Astrocyte (in vitro differentiated cells and primary cell): Measurements from ENCODE around the gene RBM47. TPM values are rescaled to one million over a fixed set of nuclear protein-coding genes. Genes with fewer than 3 reads are reported as not detected.
A peak's percentile ranks its signal among the peaks of the same experiment; 100 is the strongest.

Experiments used
- DNase-seq: peaks from one replicate; pipeline ENCODE4 v3.0.0-alpha.2; 2010; ENCODE audit warnings: low read depth
- FAIRE-seq: peaks from 2 replicates; lab custom pipeline; 2011; peaks lifted over from hg19 to GRCh38; lab: Jason Lieb, UNC
- H2AFZ ChIP-seq: 2 replicates; pipeline ENCODE4 v1.6.0; 2012; ENCODE audit warnings: low read depth, low read length, inconsistent platforms
- H3K27ac ChIP-seq: 2 replicates; pipeline ENCODE4 v1.5.1; 2011; ENCODE audit warnings: low read depth, low read length, inconsistent platforms
- H3K27me3 ChIP-seq: 2 replicates; pipeline ENCODE4 v1.6.0; 2011; ENCODE audit warnings: low read length, inconsistent platforms; ENCODE audit not compliant: insufficient read depth
- H3K36me3 ChIP-seq: 2 replicates; pipeline ENCODE4 v1.5.1; 2011; ENCODE audit warnings: low read length, inconsistent platforms; ENCODE audit not compliant: insufficient read depth
- H3K4me1 ChIP-seq: 2 replicates; pipeline ENCODE4 v1.5.1; 2011; ENCODE audit warnings: low read length, inconsistent platforms; ENCODE audit not compliant: insufficient read depth
- H3K4me2 ChIP-seq: 2 replicates; pipeline ENCODE4 v1.6.0; 2012; ENCODE audit warnings: low read length, inconsistent platforms
- H3K4me3 ChIP-seq: 2 replicates; pipeline ENCODE4 v1.5.1; 2011; ENCODE audit warnings: low read depth, mild to moderate bottlenecking, low read length, inconsistent platforms; ENCODE audit not compliant: insufficient read depth
- H3K79me2 ChIP-seq: 2 replicates; pipeline ENCODE4 v1.6.0; 2012; ENCODE audit warnings: mild to moderate bottlenecking, low read length, inconsistent platforms; ENCODE audit not compliant: insufficient read depth
- H3K9ac ChIP-seq: 2 replicates; pipeline ENCODE4 v1.6.0; 2012; ENCODE audit warnings: mild to moderate bottlenecking, low read length, inconsistent platforms
- H3K9me3 ChIP-seq: 2 replicates; pipeline ENCODE4 v1.5.1; 2012; ENCODE audit warnings: low read depth, mild to moderate bottlenecking, low read length, inconsistent platforms; ENCODE audit not compliant: insufficient read depth
- H4K20me1 ChIP-seq: 2 replicates; pipeline ENCODE4 v1.6.0; 2012; ENCODE audit warnings: low read length, inconsistent platforms; ENCODE audit not compliant: insufficient read depth
- H3K27ac Mint-ChIP-seq: one replicate; pipeline ENCODE4 v1.8.0; 2021; ENCODE audit warnings: mild to moderate bottlenecking, mixed read lengths; ENCODE audit not compliant: unreplicated experiment
- H3K27me3 Mint-ChIP-seq: one replicate; pipeline ENCODE4 v1.8.0; 2021; ENCODE audit warnings: low read depth, mixed read lengths; ENCODE audit not compliant: unreplicated experiment
- H3K36me3 Mint-ChIP-seq: one replicate; pipeline ENCODE4 v1.8.0; 2021; ENCODE audit warnings: low read depth, mixed read lengths; ENCODE audit not compliant: unreplicated experiment
- H3K4me1 Mint-ChIP-seq: one replicate; pipeline ENCODE4 v1.8.0; 2021; ENCODE audit warnings: low read depth, mixed read lengths; ENCODE audit not compliant: unreplicated experiment
- H3K4me3 Mint-ChIP-seq: one replicate; pipeline ENCODE4 v1.8.0; 2021; ENCODE audit warnings: mild to moderate bottlenecking, moderate library complexity, mixed read lengths; ENCODE audit not compliant: unreplicated experiment
- H3K9me3 Mint-ChIP-seq: one replicate; pipeline ENCODE4 v1.8.0; 2021; ENCODE audit warnings: mild to moderate bottlenecking, mixed read lengths; ENCODE audit not compliant: unreplicated experiment
- CTCF ChIP-seq: IDR thresholded peaks from 2 replicates; pipeline ENCODE4 v1.5.1; 2011; ENCODE audit warnings: low read depth, mild to moderate bottlenecking, inconsistent platforms, low read length, moderate library complexity; ENCODE audit not compliant: insufficient read depth
- EZH2 ChIP-seq: IDR thresholded peaks from 2 replicates; pipeline ENCODE4 v1.6.1; 2012; ENCODE audit warnings: mild to moderate bottlenecking, low read length, inconsistent platforms; ENCODE audit not compliant: insufficient read depth
- total RNA-seq: library from RNA; stranded (reverse); gene quantifications from 2 replicates; pipeline ENCODE4 v1.2.1, GENCODE V29; 2021

The RBM47 gene
- total RNA-seq, 1 donor from 2014 or later = 2.9 TPM

- Histone ChIP-seq H3K9me3 (no peaks in the 10 kb centered on the region), H3K27ac (no peak overlapping the region), H3K4me1 (peaks cover 10% of the 10 kb centered on the region), H2AFZ (no peak overlapping the region), H3K4me3 (no peak overlapping the region), H4K20me1 (no peaks in the 10 kb centered on the region), H3K9ac (no peak overlapping the region), H3K27me3 (no peaks in the 10 kb centered on the region), H3K4me2 (no peak overlapping the region), H3K36me3 (no peaks in the 10 kb centered on the region), H3K79me2 (no peaks in the 10 kb centered on the region)
- TF ChIP-seq CTCF = no peak
- Mint-ChIP-seq H3K9me3 (no peaks in the 10 kb centered on the region), H3K4me3 (no peak overlapping the region), H3K4me1 (peaks cover 15% of the 10 kb centered on the region), H3K27me3 (no peaks in the 10 kb centered on the region), H3K27ac (no peak overlapping the region), H3K36me3 (no peaks in the 10 kb centered on the region)
- FAIRE-seq = no peak
- no peak for DNase-seq
Measured at GRCh38 chr4:40627540-40627939, 2.1 kb downstream of the RBM47 start.

- Histone ChIP-seq H3K4me2 (peak overlapping the region; percentile 72), H3K79me2 (no peaks in the 10 kb centered on the region), H3K4me1 (peaks cover 17% of the 10 kb centered on the region), H3K4me3 (no peak overlapping the region), H2AFZ (no peak overlapping the region), H3K9me3 (no peaks in the 10 kb centered on the region), H4K20me1 (no peaks in the 10 kb centered on the region), H3K27me3 (no peaks in the 10 kb centered on the region), H3K9ac (no peak overlapping the region), H3K27ac (no peak overlapping the region), H3K36me3 (no peaks in the 10 kb centered on the region)
- H3K36me3 Mint-ChIP-seq = no peaks in the 10 kb centered on the region
- TF ChIP-seq CTCF = no peak
- no peak for TF ChIP-seq EZH2
- H3K4me3 Mint-ChIP-seq = peak overlapping the region; percentile 58
- DNase-seq (peak; percentile 52), FAIRE-seq (no peak)
- H3K27ac Mint-ChIP-seq = no peak overlapping the region
- H3K4me1 Mint-ChIP-seq = peaks cover 22% of the 10 kb centered on the region
- no peaks in the 10 kb centered on the region for H3K27me3 Mint-ChIP-seq
- no peaks in the 10 kb centered on the region for H3K9me3 Mint-ChIP-seq
Measured at GRCh38 chr4:40626183-40626990, 3.3 kb downstream of the RBM47 start.

GRCh38 chr4:40623707-40624106 lies 6.0 kb downstream of the RBM47 start:
- Histone ChIP-seq H3K4me2 (no peak overlapping the region), H3K79me2 (no peaks in the 10 kb centered on the region), H3K27ac (no peak overlapping the region), H3K9me3 (no peaks in the 10 kb centered on the region), H3K9ac (no peak overlapping the region), H3K4me3 (no peak overlapping the region), H4K20me1 (no peaks in the 10 kb centered on the region), H2AFZ (no peak overlapping the region), H3K4me1 (peaks cover 17% of the 10 kb centered on the region), H3K36me3 (no peaks in the 10 kb centered on the region), H3K27me3 (no peaks in the 10 kb centered on the region)
- FAIRE-seq (no peak), DNase-seq (no peak)
- Mint-ChIP-seq H3K4me1 (peaks cover 21% of the 10 kb centered on the region), H3K27ac (no peak overlapping the region), H3K36me3 (no peaks in the 10 kb centered on the region), H3K9me3 (no peaks in the 10 kb centered on the region), H3K27me3 (no peaks in the 10 kb centered on the region), H3K4me3 (no peak overlapping the region)
- TF ChIP-seq CTCF (no peak), EZH2 (no peak)
